Adipocyte (in vitro differentiated cells): Measurements from ENCODE around the gene LZTS3.
A peak's percentile ranks its signal among the peaks of the same experiment; 100 is the strongest.
"Not testable (repeated sequence)": the region's sequence is repeated elsewhere in the genome, so short reads cannot be mapped to it uniquely, and the experiment has no call there.

ENCODE experiments used
- DNase-seq: peaks from one replicate; pipeline ENCODE4 v3.0.0-alpha.2; 2015; ENCODE audit warnings: low read depth
- H3K27me3 ChIP-seq: replicated peaks from 2 replicates; pipeline ENCODE4 v1.7.0; 2013; ENCODE audit warnings: mild to moderate bottlenecking, low read length, moderate library complexity; ENCODE audit not compliant: control insufficient read depth, insufficient read depth
- H3K36me3 ChIP-seq: 2 replicates; pipeline ENCODE4 v1.7.0; 2013; ENCODE audit warnings: low read length, mild to moderate bottlenecking, moderate library complexity; ENCODE audit not compliant: control insufficient read depth, insufficient read depth, severe bottlenecking
- H3K4me1 ChIP-seq: 2 replicates; pipeline ENCODE4 v1.7.0; 2013; ENCODE audit warnings: mild to moderate bottlenecking, low read length, moderate library complexity; ENCODE audit not compliant: control insufficient read depth, insufficient read depth
- H3K4me3 ChIP-seq: 2 replicates; pipeline ENCODE4 v1.7.0; 2013; ENCODE audit warnings: mild to moderate bottlenecking, low read length, moderate library complexity
- H3K9ac ChIP-seq: 2 replicates; pipeline ENCODE4 v1.7.0; 2013; ENCODE audit warnings: mild to moderate bottlenecking, low read length, moderate library complexity
- H3K9me3 ChIP-seq: 2 replicates; pipeline ENCODE4 v1.7.0; 2013; ENCODE audit warnings: mild to moderate bottlenecking, low read length, moderate library complexity; ENCODE audit not compliant: control insufficient read depth

Gene LZTS3

GRCh38 chr20:3164043-3164762, 9.1 kb downstream of the LZTS3 start:
- no peaks in the 10 kb centered on the region for H3K9me3 ChIP-seq
- H3K27me3 ChIP-seq, result no peaks in the 10 kb centered on the region
- H3K36me3 ChIP-seq, result no peaks in the 10 kb centered on the region
- no peak overlapping the region for H3K9ac ChIP-seq
- no peak overlapping the region for H3K4me3 ChIP-seq
- no peaks in the 10 kb centered on the region for H3K4me1 ChIP-seq
- DNase-seq, result no peak

GRCh38 chr20:3163099-3164042, 10.0 kb downstream of the LZTS3 start:
- Histone ChIP-seq H3K4me1 (peaks cover under 1% of the 10 kb centered on the region), H3K9me3 (no peaks in the 10 kb centered on the region), H3K9ac (no peak overlapping the region), H3K36me3 (no peaks in the 10 kb centered on the region), H3K27me3 (no peaks in the 10 kb centered on the region), H3K4me3 (no peak overlapping the region)
- DNase-seq, result no peak

- no peak overlapping the region for H3K9ac ChIP-seq
- H3K36me3 ChIP-seq, result no peaks in the 10 kb centered on the region
- peaks cover 12% of the 10 kb centered on the region for H3K4me1 ChIP-seq
- H3K4me3 ChIP-seq, result no peak overlapping the region
- no peaks in the 10 kb centered on the region for H3K9me3 ChIP-seq
- DNase-seq, result no peak
- H3K27me3 ChIP-seq, result no peaks in the 10 kb centered on the region
These were observed 11.2 kb downstream of the LZTS3 start for GRCh38 chr20:3162080-3162611.

GRCh38 chr20:3161316-3162079, 11.9 kb downstream of the LZTS3 start:
- no peak overlapping the region for H3K9ac ChIP-seq
- no peak for DNase-seq
- H3K36me3 ChIP-seq, result no peaks in the 10 kb centered on the region
- H3K9me3 ChIP-seq, result no peaks in the 10 kb centered on the region
- no peaks in the 10 kb centered on the region for H3K27me3 ChIP-seq
- H3K4me3 ChIP-seq, result no peak overlapping the region
- peaks cover 16% of the 10 kb centered on the region for H3K4me1 ChIP-seq

- DNase-seq, result no peak
- Histone ChIP-seq H3K9me3 (no peaks in the 10 kb centered on the region), H3K36me3 (peaks cover 6% of the 10 kb centered on the region), H3K27me3 (no peaks in the 10 kb centered on the region), H3K9ac (peak overlapping the region; percentile 98), H3K4me1 (peaks cover 16% of the 10 kb centered on the region), H3K4me3 (peak overlapping the region; percentile 98)
These were observed 12.9 kb downstream of the LZTS3 start for GRCh38 chr20:3160418-3160817.

- no peaks in the 10 kb centered on the region for H3K9me3 ChIP-seq
- peaks cover 16% of the 10 kb centered on the region for H3K4me1 ChIP-seq
- H3K36me3 ChIP-seq, result peaks cover 15% of the 10 kb centered on the region
- peak overlapping the region; percentile 98 for H3K4me3 ChIP-seq
- peak; percentile 62 for DNase-seq
- H3K9ac ChIP-seq, result peak overlapping the region; percentile 98
- no peaks in the 10 kb centered on the region for H3K27me3 ChIP-seq
These were observed 14.3 kb downstream of the LZTS3 start for GRCh38 chr20:3158968-3159431.

GRCh38 chr20:3157817-3158216, 15.5 kb downstream of the LZTS3 start:
- H3K9me3 ChIP-seq, result no peaks in the 10 kb centered on the region
- H3K9ac ChIP-seq, result peak overlapping the region; percentile 33
- no peaks in the 10 kb centered on the region for H3K27me3 ChIP-seq
- H3K4me3 ChIP-seq, result peak overlapping the region; percentile 98
- DNase-seq, result no peak
- H3K36me3 ChIP-seq, result peaks cover 24% of the 10 kb centered on the region
- H3K4me1 ChIP-seq, result peaks cover 16% of the 10 kb centered on the region

GRCh38 chr20:3156811-3157619, 16.3 kb downstream of the LZTS3 start:
- Histone ChIP-seq H3K36me3 (peaks cover 24% of the 10 kb centered on the region), H3K4me1 (peaks cover 20% of the 10 kb centered on the region), H3K4me3 (peak overlapping the region; percentile 98), H3K9ac (peak overlapping the region; percentile 33), H3K27me3 (no peaks in the 10 kb centered on the region), H3K9me3 (no peaks in the 10 kb centered on the region)
- DNase-seq, result no peak

GRCh38 chr20:3152057-3152644, 21.2 kb downstream of the LZTS3 start:
- peak; percentile 24 for DNase-seq

GRCh38 chr20:3150908-3151307, 22.4 kb downstream of the LZTS3 start:
- H3K9me3 ChIP-seq, result no peaks in the 10 kb centered on the region
- H3K4me1 ChIP-seq, result peaks cover 23% of the 10 kb centered on the region
- no peak for DNase-seq
- H3K36me3 ChIP-seq, result peaks cover 53% of the 10 kb centered on the region
- H3K4me3 ChIP-seq, result no peak overlapping the region
- no peaks in the 10 kb centered on the region for H3K27me3 ChIP-seq
- H3K9ac ChIP-seq, result no peak overlapping the region

More at GRCh38 chr20:3152057-3152644, 21.2 kb downstream of the LZTS3 start:
- H3K9me3 ChIP-seq, H3K27me3 ChIP-seq, H3K4me3 ChIP-seq, H3K9ac ChIP-seq: not testable (repeated sequence)
- Histone ChIP-seq H3K36me3 (peaks cover 52% of the 10 kb centered on the region), H3K4me1 (peaks cover 17% of the 10 kb centered on the region)
